T47D (cell line): ENCODE data around the gene PHF23.

Experiments used
- DNase-seq, 2 experiments: peaks; one replicate each; pipeline versions ENCODE4 v3.0.0 to v3.0.0-alpha.2; 2011 to 2012; ENCODE audit warnings: low read depth in 1 of 2, low spot score in 1 of 2
- JUND ChIP-seq: IDR thresholded peaks from 2 replicates; pipeline ENCODE4 v1.6.1; 2012; ENCODE audit warnings: low read depth
- in situ Hi-C: cut with HindIII; loops from 2 replicates; pipeline ENCODE4 v1.10.0; 2016; ENCODE audit warnings: low sequenced_read_pairs, low pct_unique_long_range_greater_than_20kb

The PHF23 gene

GRCh38 chr17:7228920-7229319 is 10.3 kb downstream of the PHF23 start:
- in situ Hi-C loops = no loop called here
- DNase-seq = no peak
- no peak for TF ChIP-seq JUND

- no peak for TF ChIP-seq JUND
- in situ Hi-C loops = no loop called here
These were observed 12.2 kb downstream of the PHF23 start for GRCh38 chr17:7226721-7227710.

GRCh38 chr17:7225711-7226331 is 13.4 kb downstream of the PHF23 start:
- no peak for DNase-seq
- in situ Hi-C loops = no loop called here
- TF ChIP-seq JUND = no peak

More at GRCh38 chr17:7226721-7227710, 12.2 kb downstream of the PHF23 start:
- DNase-seq = no peak

- in situ Hi-C loops = no loop called here
- no peak for DNase-seq
- no peak for TF ChIP-seq JUND
These were observed 14.6 kb downstream of the PHF23 start for GRCh38 chr17:7224661-7225111.

- in situ Hi-C loops = no loop called here
These were observed 15.1 kb downstream of the PHF23 start for GRCh38 chr17:7224110-7224509.

GRCh38 chr17:7223375-7223774 is 15.9 kb downstream of the PHF23 start:
- in situ Hi-C loops = no loop called here
- DNase-seq = no peak
- TF ChIP-seq JUND = no peak

More at GRCh38 chr17:7224110-7224509, 15.1 kb downstream of the PHF23 start:
- no peak for TF ChIP-seq JUND
- no peak for DNase-seq

GRCh38 chr17:7222972-7223292 is 16.3 kb downstream of the PHF23 start:
- DNase-seq = no peak
- no peak for TF ChIP-seq JUND
- in situ Hi-C loops = no loop called here

- DNase-seq = no peak
- in situ Hi-C loops = no loop called here
- no peak for TF ChIP-seq JUND
These were observed 16.9 kb downstream of the PHF23 start for GRCh38 chr17:7222093-7222971.

GRCh38 chr17:7221278-7222092 is 17.8 kb downstream of the PHF23 start:
- in situ Hi-C loops = no loop called here
- TF ChIP-seq JUND = no peak
- DNase-seq = no peak

GRCh38 chr17:7220593-7221277 is 18.5 kb downstream of the PHF23 start:
- no peak for TF ChIP-seq JUND
- peak in 1 of 2 experiments; percentile 71 for DNase-seq
- in situ Hi-C loops = no loop called here
